HCT116 (cell line): ENCODE results near the gene ATOH8. TPM values are rescaled to one million over a fixed set of nuclear protein-coding genes. Genes with fewer than 3 reads are reported as not detected.

ENCODE experiments used
- ATAC-seq: fragments of 200-7000 bp; cut with Tn5 transposase; 2 replicates; pipeline ENCODE4 v1.9.1; 2020; ENCODE audit warnings: mild to moderate bottlenecking, moderate library complexity
- BruUV-seq: library from RNA; stranded (reverse); fragments of 400-500 nt; replicated peaks from 2 replicates; lab custom pipeline; 2021; lab: Mats Ljungman, UMichigan
- CTCF ChIA-PET: fragments of 300-600 bp; sonication (Branson Sonifier 250); formaldehyde crosslinking; loops from one replicate; lab custom pipeline; 2021; ENCODE audit warnings: antibody characterized with exemption; lab: Charles Lee
- POLR2A ChIA-PET: fragments of 300-600, 350-600 bp; sonication (Branson Sonifier 250); formaldehyde crosslinking; loops from one replicate; lab custom pipeline; 2021; ENCODE audit warnings: antibody characterized with exemption; lab: Charles Lee
- RAD21 ChIA-PET, 2 experiments: fragments of 300-600 bp; sonication (Branson Sonifier 250); formaldehyde crosslinking; loops; one replicate each; lab custom pipeline; 2023; ENCODE audit warnings: low total read pairs in 2 of 2; ENCODE audit not compliant: uncharacterized antibody in 2 of 2, unreplicated experiment in 2 of 2, low non-redundant PET in 1 of 2; lab: Charles Lee
- DNase-seq: peaks from one replicate; pipeline ENCODE4 v3.0.0-alpha.2; 2010; ENCODE audit warnings: low read depth, low spot score
- H2AFZ ChIP-seq: fragments of 200-600 bp; shearing (Covaris generic), sonication (generic); 2 replicates; pipeline ENCODE4 v1.6.1; 2017; ENCODE audit warnings: low read depth, mixed run types, mixed read lengths, antibody characterized with exemption, low read length; ENCODE audit not compliant: poor library complexity, severe bottlenecking
- H3K27ac ChIP-seq: 2 replicates; pipeline ENCODE4 v1.5.1; 2012; ENCODE audit warnings: low read depth, low read length
- H3K27me3 ChIP-seq: fragments of 200-600 bp; sonication (generic); 2 replicates; pipeline ENCODE4 v1.6.1; 2016; ENCODE audit warnings: mixed run types, low read length, mixed read lengths; ENCODE audit not compliant: insufficient read depth
- H3K36me3 ChIP-seq, 2 experiments: fragments of 200-500 bp in 1 of 2; fragments of 200-600 bp in 1 of 2; sonication (Bioruptor generic) in 1 of 2; sonication (generic) in 1 of 2; 2 replicates each; pipeline versions ENCODE4 v1.5.1 to v1.6.1; 2014 to 2016; ENCODE audit warnings: low read length in 2 of 2, inconsistent platforms in 1 of 2, mixed read lengths in 1 of 2, mixed run types in 1 of 2; ENCODE audit not compliant: insufficient read depth in 2 of 2, control insufficient read depth in 1 of 2
- H3K4me1 ChIP-seq, 2 experiments: fragments of 200-600 bp in 1 of 2; sonication (generic) in 1 of 2; 2 replicates each; pipeline versions ENCODE4 v1.5.1 to v1.6.1; 2012 to 2017; ENCODE audit warnings: low read length in 2 of 2, inconsistent platforms in 1 of 2, mild to moderate bottlenecking in 1 of 2, mixed read lengths in 1 of 2, mixed run types in 1 of 2, moderate library complexity in 1 of 2; ENCODE audit not compliant: insufficient read depth in 2 of 2, control insufficient read depth in 1 of 2
- H3K4me2 ChIP-seq: fragments of 200-600 bp; sonication (generic); 2 replicates; pipeline ENCODE4 v1.6.1; 2017; ENCODE audit warnings: mixed run types, low read length, mixed read lengths
- H3K4me3 ChIP-seq, 2 experiments: fragments of 200-600 bp in 1 of 2; sonication (generic) in 1 of 2; replicated peaks in 1 of 2; 2 replicates each; pipeline ENCODE4 v1.5.1; 2011 to 2016; ENCODE audit warnings: low read length in 2 of 2, control low read depth in 1 of 2, low read depth in 1 of 2, mild to moderate bottlenecking in 1 of 2, mixed read lengths in 1 of 2, mixed run types in 1 of 2
- H3K79me2 ChIP-seq: fragments of 200-600 bp; sonication (generic); 2 replicates; pipeline ENCODE4 v1.6.1; 2017; ENCODE audit warnings: mild to moderate bottlenecking, mixed run types, low read length, moderate library complexity, mixed read lengths; ENCODE audit not compliant: insufficient read depth
- H3K9ac ChIP-seq: fragments of 200-600 bp; sonication (generic); 2 replicates; pipeline ENCODE4 v1.6.1; 2016; ENCODE audit warnings: low read length, mixed read lengths
- H3K9me2 ChIP-seq: fragments of 200-600 bp; sonication (generic), shearing (Covaris generic); 2 replicates; pipeline ENCODE4 v1.6.1; 2017; ENCODE audit warnings: mixed run types, mild to moderate bottlenecking, moderate library complexity; ENCODE audit not compliant: insufficient read depth
- H3K9me3 ChIP-seq, 2 experiments: fragments of 200-500 bp in 1 of 2; fragments of 200-600 bp in 1 of 2; sonication (Bioruptor generic) in 1 of 2; sonication (generic) in 1 of 2; 2 replicates each; pipeline ENCODE4 v1.6.1; 2014 to 2017; ENCODE audit warnings: low read length in 2 of 2, mixed read lengths in 2 of 2, inconsistent platforms in 1 of 2, low read depth in 1 of 2, mild to moderate bottlenecking in 1 of 2, mixed run types in 1 of 2, moderate library complexity in 1 of 2; ENCODE audit not compliant: control insufficient read depth in 1 of 2, insufficient read depth in 1 of 2
- H4K20me1 ChIP-seq: fragments of 200-600 bp; sonication (generic), shearing (Covaris generic); 2 replicates; pipeline ENCODE4 v1.6.1; 2017; ENCODE audit warnings: mixed run types, mild to moderate bottlenecking, moderate library complexity; ENCODE audit not compliant: insufficient read depth
- ATF3 ChIP-seq: IDR thresholded peaks from 2 replicates; pipeline ENCODE4 v1.6.1; 2012
- CBX3 ChIP-seq: IDR thresholded peaks from 2 replicates; pipeline ENCODE4 v1.6.1; 2012; ENCODE audit warnings: low read depth
- CEBPB ChIP-seq: IDR thresholded peaks from 2 replicates; pipeline ENCODE4 v1.6.1; 2012; ENCODE audit warnings: low read depth
- EGR1 ChIP-seq: IDR thresholded peaks from 2 replicates; pipeline ENCODE4 v1.6.1; 2012; ENCODE audit warnings: low read depth
- ELF1 ChIP-seq: IDR thresholded peaks from 2 replicates; pipeline ENCODE4 v1.6.1; 2012; ENCODE audit warnings: low read depth, borderline replicate concordance
- EZH2 ChIP-seq: fragments of 200-600 bp; sonication (generic); IDR thresholded peaks from 2 replicates; pipeline ENCODE4 v1.6.1; 2017; ENCODE audit warnings: antibody characterized with exemption, mixed run types
- EZH2phosphoT487 ChIP-seq: fragments of 200-600 bp; IDR thresholded peaks from 2 replicates; pipeline ENCODE4 v1.6.1; 2018; ENCODE audit warnings: antibody characterized with exemption, borderline replicate concordance
- FOSL1 ChIP-seq: IDR thresholded peaks from 2 replicates; pipeline ENCODE4 v1.6.1; 2012; ENCODE audit warnings: low read depth
- JUND ChIP-seq: IDR thresholded peaks from 2 replicates; pipeline ENCODE4 v1.6.1; 2012
- POLR2A ChIP-seq: IDR thresholded peaks from 2 replicates; pipeline ENCODE4 v1.7.0; 2011; ENCODE audit warnings: borderline replicate concordance; ENCODE audit not compliant: insufficient read depth, insufficient read length; ENCODE audit errors: extremely low read depth
- POLR2AphosphoS5 ChIP-seq: IDR thresholded peaks from 2 replicates; pipeline ENCODE4 v1.6.1; 2011; ENCODE audit warnings: mild to moderate bottlenecking, low read depth, low read length, moderate library complexity
- RAD21 ChIP-seq: IDR thresholded peaks from 2 replicates; pipeline ENCODE4 v1.6.1; 2012; ENCODE audit warnings: low read depth, mild to moderate bottlenecking
- SIN3A ChIP-seq: IDR thresholded peaks from 2 replicates; pipeline ENCODE4 v1.6.1; 2012; ENCODE audit warnings: low read depth
- TCF7L2 ChIP-seq: IDR thresholded peaks from 2 replicates; pipeline ENCODE4 v1.7.0; 2011; ENCODE audit warnings: borderline replicate concordance, inconsistent platforms; ENCODE audit not compliant: insufficient read depth, insufficient read length; ENCODE audit errors: extremely low read depth
- YY1 ChIP-seq: IDR thresholded peaks from 2 replicates; pipeline ENCODE4 v1.6.1; 2011; ENCODE audit warnings: low read length, low read depth, moderate library complexity, mild to moderate bottlenecking; ENCODE audit not compliant: insufficient replicate concordance; ENCODE audit errors: extremely low read depth
- ZFX ChIP-seq: fragments of 450-650 bp; IDR thresholded peaks from 2 replicates; pipeline ENCODE4 v1.6.1; 2017
- intact Hi-C: fragments of 100-400 bp; cut with micrococcal nuclease; formaldehyde crosslinking; loops from 2 replicates; pipeline ENCODE4 v1.10.0; 2022
- total RNA-seq: library from RNA; stranded (reverse); gene quantifications from one replicate; pipeline ENCODE4 v1.2.1, GENCODE V29; 2021; ENCODE audit not compliant: unreplicated experiment
- TF ChIP-seq, protein P1 (sequence below): IDR thresholded peaks from 2 replicates; pipeline ENCODE4 v1.6.1; 2012
- TF ChIP-seq, protein P2 (sequence below), 3 experiments: fragments of 200-600 bp in 1 of 3; sonication (generic) in 1 of 3; IDR thresholded peaks in 2 of 3; conservative IDR thresholded peaks in 1 of 3; 2 replicates each; pipeline ENCODE4 v1.5.1; 2012 to 2017; ENCODE audit warnings: low read depth in 2 of 3, low read length in 2 of 3, antibody characterized with exemption in 1 of 3, borderline replicate concordance in 1 of 3, control low read depth in 1 of 3, mild to moderate bottlenecking in 1 of 3, mixed read lengths in 1 of 3, mixed run types in 1 of 3, moderate library complexity in 1 of 3; ENCODE audit not compliant: insufficient read depth in 1 of 3

The ATOH8 gene
- total RNA-seq, 1 experiment from 2014 or later: 0.74 TPM

DNA sequence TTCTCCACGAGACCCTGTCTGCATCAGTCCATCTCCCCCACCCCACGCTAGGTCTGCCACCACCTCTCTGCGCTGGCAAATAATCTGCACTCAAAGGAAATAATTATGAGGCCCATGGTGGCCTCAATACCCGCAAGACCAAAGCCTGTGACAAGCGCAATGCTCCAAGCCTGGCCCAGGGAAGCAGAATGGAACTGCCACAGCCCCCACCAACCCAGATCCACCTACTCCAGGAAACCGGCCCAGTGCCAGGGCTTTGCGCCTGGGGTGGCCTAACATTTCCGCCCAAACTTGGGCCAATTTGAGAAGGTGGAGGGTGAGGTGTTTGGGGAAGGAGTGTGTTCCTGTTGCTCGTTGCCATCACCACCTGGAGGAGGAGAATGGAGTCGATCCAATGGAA is 26.0 kb upstream of the ATOH8 start:
- Histone ChIP-seq H3K9ac (no peak overlapping the region), H3K4me2 (no peak overlapping the region), H3K79me2 (no peaks in the 10 kb centered on the region), H2AFZ (no peak overlapping the region), H3K27ac (no peak overlapping the region), H3K36me3 (no peaks in the 10 kb centered on the region), H3K4me3 (no peak overlapping the region), H3K27me3 (0 out of 2 replicates have a peak, but pooled peaks cover 3% of the 10 kb centered on the region), H3K4me1 (peaks cover 2 to 8% of the 10 kb centered on the region in 2 experiments; a peak in 2 of 4 replicates), H3K9me3 (no peaks in the 10 kb centered on the region), H3K9me2 (no peaks in the 10 kb centered on the region), H4K20me1 (no peaks in the 10 kb centered on the region)
- POLR2A ChIA-PET: no interaction called here
- no TSS peak for BruUV-seq
- RAD21 ChIA-PET: no interaction called here
- CTCF ChIA-PET: no interaction called here
- TF ChIP-seq RAD21: no peak
- no peak for TF ChIP-seq ZFX
- TF ChIP-seq CBX3: no peak
- no peak for TF ChIP-seq POLR2AphosphoS5
- no peak for TF ChIP-seq ATF3
- no peak for TF ChIP-seq EZH2
- TF ChIP-seq POLR2A: no peak
- TF ChIP-seq CEBPB: no peak
- TF ChIP-seq TCF7L2: no peak
- no peak for TF ChIP-seq JUND
- no peak for TF ChIP-seq ELF1
- TF ChIP-seq FOSL1: no peak
- ATAC-seq (no peak), DNase-seq (no peak)
- intact Hi-C loops: loop anchor here (1.0 to 10.0 kb wide), 3 partner anchors 48 to 357 kb away; no protein-coding TSS in a partner anchor

GRCh38 chr2:85728342-85728741 is 25.4 kb upstream of the ATOH8 start:
- CTCF ChIA-PET: interaction anchor here (1.0 to 2.5 kb wide), 20 partner anchors 8 to 352 kb away, joined by 3 to 55 read pairs (median 5); no protein-coding TSS in a partner anchor
- no peaks in the 10 kb centered on the region for H4K20me1 ChIP-seq
- RAD21 ChIA-PET: interaction anchor here (1.1 to 2.2 kb wide), 4 partner anchors 14 to 86 kb away, joined by 3 to 19 read pairs (median 6); no protein-coding TSS in a partner anchor
- no peak overlapping the region for H3K27ac ChIP-seq
- H3K27me3 ChIP-seq: 0 out of 2 replicates have a peak, but pooled peaks cover 3% of the 10 kb centered on the region
- no peak overlapping the region for H3K9ac ChIP-seq
- ATAC-seq: no peak
- no peak for DNase-seq
- POLR2A ChIA-PET: interaction anchor here (0.9 kb wide), 1 partner anchor 116 kb away, joined by 3 read pairs; the partner anchor contains the start of gene C2orf68
- intact Hi-C loops: loop anchor here (1.0 to 10.0 kb wide), 3 partner anchors 49 to 356 kb away; no protein-coding TSS in a partner anchor
- BruUV-seq: no TSS peak
- H3K4me3 ChIP-seq: no peak overlapping the region
- no peaks in the 10 kb centered on the region for H3K36me3 ChIP-seq
- no peaks in the 10 kb centered on the region for H3K9me3 ChIP-seq
- no peaks in the 10 kb centered on the region for H3K79me2 ChIP-seq
- H3K9me2 ChIP-seq: no peaks in the 10 kb centered on the region
- peak overlapping the region; percentile 57 for H2AFZ ChIP-seq
- H3K4me1 ChIP-seq: peaks cover 2 to 8% of the 10 kb centered on the region in 2 experiments; a peak in 2 of 4 replicates
- peak overlapping the region; percentile 55; the same call in 1 of the 2 replicates for H3K4me2 ChIP-seq
- TF ChIP-seq YY1 (no peak), SIN3A (no peak), FOSL1 (no peak), ZFX (no peak), ATF3 (no peak), EZH2phosphoT487 (no peak), JUND (no peak), RAD21 (no peak), EGR1 (no peak), CEBPB (no peak)
- TF ChIP-seq, protein P1, sequence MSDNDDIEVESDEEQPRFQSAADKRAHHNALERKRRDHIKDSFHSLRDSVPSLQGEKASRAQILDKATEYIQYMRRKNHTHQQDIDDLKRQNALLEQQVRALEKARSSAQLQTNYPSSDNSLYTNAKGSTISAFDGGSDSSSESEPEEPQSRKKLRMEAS: no peak
- TF ChIP-seq, protein P2, sequence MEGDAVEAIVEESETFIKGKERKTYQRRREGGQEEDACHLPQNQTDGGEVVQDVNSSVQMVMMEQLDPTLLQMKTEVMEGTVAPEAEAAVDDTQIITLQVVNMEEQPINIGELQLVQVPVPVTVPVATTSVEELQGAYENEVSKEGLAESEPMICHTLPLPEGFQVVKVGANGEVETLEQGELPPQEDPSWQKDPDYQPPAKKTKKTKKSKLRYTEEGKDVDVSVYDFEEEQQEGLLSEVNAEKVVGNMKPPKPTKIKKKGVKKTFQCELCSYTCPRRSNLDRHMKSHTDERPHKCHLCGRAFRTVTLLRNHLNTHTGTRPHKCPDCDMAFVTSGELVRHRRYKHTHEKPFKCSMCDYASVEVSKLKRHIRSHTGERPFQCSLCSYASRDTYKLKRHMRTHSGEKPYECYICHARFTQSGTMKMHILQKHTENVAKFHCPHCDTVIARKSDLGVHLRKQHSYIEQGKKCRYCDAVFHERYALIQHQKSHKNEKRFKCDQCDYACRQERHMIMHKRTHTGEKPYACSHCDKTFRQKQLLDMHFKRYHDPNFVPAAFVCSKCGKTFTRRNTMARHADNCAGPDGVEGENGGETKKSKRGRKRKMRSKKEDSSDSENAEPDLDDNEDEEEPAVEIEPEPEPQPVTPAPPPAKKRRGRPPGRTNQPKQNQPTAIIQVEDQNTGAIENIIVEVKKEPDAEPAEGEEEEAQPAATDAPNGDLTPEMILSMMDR (IDR thresholded peaks at IDR 0.05 in 2 of 3, conservative IDR thresholded peaks at IDR 0.05 in 1 of 3; ENCODE audit: borderline replicate concordance in 1 of 3, insufficient read depth in 1 of 3, low read depth in 2 of 3, low read length in 2 of 3): no peak
